ELF-1 (cell line): Measurements from ENCODE around the gene MMP28.

Experiments
- DNase-seq: peaks from one replicate; pipeline ENCODE4 v3.0.0-alpha.2; 2016; ENCODE audit warnings: low read depth, low spot score

The MMP28 gene

DNA sequence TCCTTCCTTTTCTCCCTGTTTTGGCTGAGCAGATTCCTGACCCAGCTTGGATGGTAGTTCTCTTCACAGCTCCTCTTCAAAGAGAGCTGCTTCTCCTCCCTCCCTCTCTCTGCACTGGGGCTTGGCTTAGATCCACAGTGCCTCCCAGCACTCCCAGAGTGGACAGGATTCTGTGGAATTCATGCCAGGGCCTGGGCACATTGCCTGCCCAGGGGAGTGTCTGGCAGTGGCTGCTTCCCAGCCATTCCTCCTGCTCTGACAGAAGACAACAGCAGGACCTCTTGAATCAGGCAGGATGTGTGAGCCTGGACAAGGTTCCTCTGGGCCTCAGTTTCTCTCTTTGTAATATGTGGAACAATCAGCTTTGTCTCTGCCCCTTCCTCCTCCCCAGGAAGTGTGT lies 4.5 kb upstream of the MMP28 start:
- DNase-seq: no peak

- no peak for DNase-seq
Measured at GRCh38 chr17:35797918-35798317, 2.5 kb upstream of the MMP28 start.

- DNase-seq: no peak
Measured at GRCh38 chr17:35797370-35797769, 1.9 kb upstream of the MMP28 start.

DNA sequence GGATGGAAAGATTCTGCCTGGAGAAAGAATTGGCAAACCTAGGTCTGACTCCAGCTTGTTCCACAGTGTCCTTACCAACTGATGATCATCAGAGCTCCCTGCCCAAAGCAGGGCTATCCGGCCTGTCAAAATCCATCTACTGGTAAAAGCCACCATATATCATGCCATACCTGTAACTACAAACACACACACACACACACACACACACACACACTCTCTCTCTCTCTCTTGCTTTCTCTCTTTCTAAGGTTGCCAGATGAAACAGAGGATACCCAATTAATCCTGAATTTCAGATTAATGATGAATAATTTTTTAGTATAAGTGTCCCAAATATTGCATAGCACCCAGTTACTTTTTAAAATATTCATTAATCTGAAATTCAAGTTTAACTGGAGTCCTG lies 1.5 kb upstream of the MMP28 start:
- DNase-seq: no peak

- no peak for DNase-seq
Measured at GRCh38 chr17:35795871-35796265, 427 bp upstream of the MMP28 start.

- no peak for DNase-seq
Measured at GRCh38 chr17:35793257-35793656, 2.2 kb downstream of the MMP28 start.

DNA sequence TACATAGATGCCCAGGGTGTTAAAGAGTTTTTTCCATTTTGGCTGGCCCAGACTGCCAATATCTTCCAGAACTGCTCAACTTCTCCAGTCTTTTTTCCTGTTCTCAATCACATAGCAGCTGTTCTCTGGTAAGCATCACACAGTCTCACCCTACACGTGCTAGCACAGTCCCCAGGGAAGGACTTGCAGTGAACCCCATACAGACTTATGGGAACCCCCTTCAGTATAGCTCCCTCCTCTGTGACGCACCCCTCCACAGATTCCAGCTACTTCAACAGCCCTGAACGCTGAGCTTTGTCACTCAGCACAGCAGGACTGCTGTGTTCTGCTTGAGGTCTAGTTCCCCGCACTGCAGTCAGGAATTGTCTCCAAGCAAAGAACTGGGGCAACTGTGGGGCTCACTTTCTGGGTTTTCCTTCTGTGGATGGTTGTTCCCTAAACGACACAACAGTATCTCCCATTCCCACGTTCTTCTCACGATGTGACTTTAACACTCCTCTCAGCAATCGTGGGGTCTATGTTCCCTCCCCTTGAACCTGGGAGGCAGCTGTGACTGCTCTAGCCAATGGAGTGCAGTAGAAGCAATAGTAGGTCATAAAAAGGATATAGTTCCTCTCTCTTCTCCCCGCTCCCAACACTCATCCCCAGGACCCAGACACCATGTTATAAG lies 3.6 kb downstream of the MMP28 start:
- no peak for DNase-seq

- DNase-seq: no peak
Measured at GRCh38 chr17:35790841-35791240, 4.6 kb downstream of the MMP28 start.

- peak; percentile 75 for DNase-seq
Measured at GRCh38 chr17:35788477-35789368, 6.7 kb downstream of the MMP28 start.

GRCh38 chr17:35786941-35787432 lies 8.5 kb downstream of the MMP28 start:
- DNase-seq: peak; percentile 92

- DNase-seq: no peak
Measured at GRCh38 chr17:35784895-35785294, 10.5 kb downstream of the MMP28 start.

DNA sequence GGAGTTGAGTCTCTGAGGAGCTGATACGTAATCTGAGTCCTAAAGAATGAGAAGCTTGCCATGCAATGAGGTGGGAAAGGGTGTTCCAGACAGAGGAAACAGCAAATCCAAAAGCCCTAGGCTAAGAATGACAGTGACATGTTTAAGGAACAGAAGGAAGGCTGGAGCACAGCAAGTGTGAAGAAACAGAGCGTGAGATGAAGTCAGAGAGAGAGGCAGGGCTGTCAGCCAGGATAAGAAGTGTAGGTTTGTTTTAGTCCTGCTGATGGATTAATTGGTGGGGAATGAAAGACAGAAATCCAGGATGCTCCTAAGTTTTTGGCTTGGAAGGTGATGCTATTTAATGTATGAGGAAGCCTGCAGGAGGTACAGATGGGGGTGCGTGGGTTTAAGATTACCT lies 14.5 kb downstream of the MMP28 start:
- DNase-seq: peak; percentile 50

GRCh38 chr17:35778641-35779196 lies 16.7 kb downstream of the MMP28 start:
- DNase-seq: no peak

DNA sequence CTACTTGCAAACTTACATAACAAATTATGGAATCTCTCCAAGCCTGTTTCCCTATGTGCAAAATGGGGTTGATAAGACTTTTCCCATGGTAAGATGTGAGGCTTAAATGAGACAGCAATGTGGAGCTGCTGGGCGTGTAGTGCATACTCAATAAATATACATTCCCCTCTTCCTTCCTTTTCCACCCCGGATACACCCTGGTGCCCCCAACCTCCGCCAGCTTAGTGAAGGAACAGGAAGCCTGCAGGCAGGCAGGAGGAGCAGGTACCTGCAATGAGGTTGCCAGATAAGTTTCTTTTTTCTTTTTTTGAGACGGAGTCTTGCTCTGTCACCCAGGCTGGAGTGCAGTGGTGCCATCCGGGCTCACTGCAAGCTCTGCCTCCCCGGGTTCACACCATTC lies 19.9 kb downstream of the MMP28 start:
- no peak for DNase-seq

- DNase-seq: no peak
Measured at GRCh38 chr17:35775039-35775438, 20.4 kb downstream of the MMP28 start.

GRCh38 chr17:35774499-35774898 lies 20.9 kb downstream of the MMP28 start:
- no peak for DNase-seq

- DNase-seq: no peak
Measured at GRCh38 chr17:35773679-35774425, 21.6 kb downstream of the MMP28 start.

DNA sequence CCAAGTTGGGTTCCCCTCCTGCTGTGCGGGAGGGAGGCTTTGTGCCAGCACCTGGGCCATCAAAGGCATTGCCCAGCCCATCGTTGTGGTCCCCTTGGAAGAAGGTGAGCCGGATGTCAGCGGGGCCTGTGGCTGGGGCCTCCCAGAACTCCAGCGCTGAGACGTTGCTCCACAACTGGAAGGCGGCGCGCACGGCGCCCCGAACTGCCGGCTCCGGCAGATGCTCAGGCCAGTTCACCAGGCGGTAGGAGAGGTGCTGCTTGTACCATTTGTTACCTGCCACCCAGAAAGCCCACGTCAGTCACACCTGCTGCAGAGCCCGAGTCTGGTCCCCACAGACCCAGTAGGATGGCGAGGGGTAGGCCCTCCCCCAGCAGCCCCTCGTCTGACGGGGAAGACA lies 22.3 kb downstream of the MMP28 start:
- no peak for DNase-seq

GRCh38 chr17:35769895-35770486 lies 25.4 kb downstream of the MMP28 start:
- no peak for DNase-seq

DNA sequence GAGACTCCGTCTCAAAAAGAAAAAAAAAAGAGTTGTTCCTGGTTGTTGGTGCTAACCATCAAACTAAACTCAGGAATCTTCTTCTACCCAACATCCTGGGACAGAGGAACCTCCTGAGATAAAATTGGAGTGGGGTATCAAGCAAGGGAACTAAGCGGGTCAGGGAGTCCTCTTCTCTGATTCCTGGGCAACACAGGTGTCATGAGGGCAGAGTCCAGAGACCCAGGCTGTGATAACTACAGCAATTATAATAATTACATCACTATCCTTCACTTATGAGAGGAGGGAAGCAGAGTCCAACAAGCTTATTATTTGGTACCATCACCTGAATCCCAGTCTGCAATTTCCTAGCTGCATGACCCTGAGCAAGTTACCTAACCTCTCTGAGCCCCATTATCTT lies 26.6 kb downstream of the MMP28 start:
- no peak for DNase-seq

- no peak for DNase-seq
Measured at GRCh38 chr17:35766903-35767510, 28.4 kb downstream of the MMP28 start.
